ENCODE results near the gene LRP1B.

- TF ChIP-seq CTCF (IDR thresholded peaks at IDR 0.05; ENCODE audit: borderline replicate concordance, extremely low read depth, low read length, poor library complexity, severe bottlenecking) (no peak), EZH2 (IDR thresholded peaks at IDR 0.05; ENCODE audit: borderline replicate concordance, low read depth, low read length, severe bottlenecking) (no peak)
Observed at GRCh38 chr2:140273408-140273807, 1857.4 kb downstream of the LRP1B start.

Data from DND-41 (cell line).